PC-9 (cell line): Measurements from ENCODE around the gene KRTAP4-9.

Experiments used
- CTCF ChIP-seq: fragments of 200-600 bp; sonication (generic); conservative IDR thresholded peaks from 2 replicates; pipeline ENCODE4 v1.6.1; 2017; ENCODE audit warnings: mixed run types, antibody characterized with exemption, mild to moderate bottlenecking, moderate library complexity
- EZH2 ChIP-seq: fragments of 200-600 bp; sonication (generic); IDR thresholded peaks from 2 replicates; pipeline ENCODE4 v1.8.0; 2017; ENCODE audit warnings: antibody characterized with exemption, low read depth

GRCh38 chr17:41082626-41083025, 22.6 kb upstream of the KRTAP4-9 start:
- TF ChIP-seq CTCF (no peak), EZH2 (no peak)
